Mesendoderm (in vitro differentiated cells): ENCODE results near the gene SMAP1.

Experiments
- DNase-seq: peaks from one replicate; pipeline ENCODE4 v3.0.0; 2013
- H2AK5ac ChIP-seq: 2 replicates; pipeline ENCODE4 v1.6.1; 2013; ENCODE audit warnings: low read length, inconsistent platforms
- H2BK120ac ChIP-seq: 2 replicates; pipeline ENCODE4 v1.6.1; 2013; ENCODE audit warnings: low read depth, mild to moderate bottlenecking, low read length, moderate library complexity, mixed read lengths
- H2BK15ac ChIP-seq: replicated peaks from 2 replicates; pipeline ENCODE4 v1.6.1; 2013; ENCODE audit warnings: low read depth, mild to moderate bottlenecking, moderate library complexity
- H2BK5ac ChIP-seq: 2 replicates; pipeline ENCODE4 v1.6.1; 2013; ENCODE audit warnings: low read length, inconsistent platforms
- H3K18ac ChIP-seq: 2 replicates; pipeline ENCODE4 v1.6.1; 2013; ENCODE audit warnings: mild to moderate bottlenecking, low read length, mixed read lengths
- H3K23ac ChIP-seq: one replicate; pipeline ENCODE4 v1.6.1; 2013; ENCODE audit warnings: low read length
- H3K27ac ChIP-seq: 2 replicates; pipeline ENCODE4 v1.5.1; 2013; ENCODE audit warnings: low read depth, mild to moderate bottlenecking, inconsistent platforms, low read length, moderate library complexity
- H3K27me3 ChIP-seq: 2 replicates; pipeline ENCODE4 v1.6.1; 2013; ENCODE audit warnings: low read length, control low read depth, mild to moderate bottlenecking, inconsistent platforms; ENCODE audit not compliant: insufficient read depth, poor library complexity
- H3K36me3 ChIP-seq: 2 replicates; pipeline ENCODE4 v1.6.1; 2013; ENCODE audit warnings: low read length, inconsistent platforms; ENCODE audit not compliant: control insufficient read depth, insufficient read depth
- H3K4ac ChIP-seq: one replicate; pipeline ENCODE4 v1.6.1; 2013; ENCODE audit warnings: low read depth, mild to moderate bottlenecking, low read length, moderate library complexity
- H3K4me1 ChIP-seq: 2 replicates; pipeline ENCODE4 v1.6.1; 2013; ENCODE audit warnings: low read depth, low read length, inconsistent platforms; ENCODE audit not compliant: control insufficient read depth
- H3K4me2 ChIP-seq: 2 replicates; pipeline ENCODE4 v1.6.1; 2013; ENCODE audit warnings: low read length
- H3K4me3 ChIP-seq: 2 replicates; pipeline ENCODE4 v1.5.1; 2013; ENCODE audit warnings: mild to moderate bottlenecking, low read length
- H3K56ac ChIP-seq: one replicate; pipeline ENCODE4 v1.6.1; 2013; ENCODE audit warnings: low read length
- H3K79me1 ChIP-seq: 2 replicates; pipeline ENCODE4 v1.6.1; 2013; ENCODE audit warnings: low read length, inconsistent platforms
- H3K79me2 ChIP-seq: 2 replicates; pipeline ENCODE4 v1.6.1; 2013; ENCODE audit warnings: mild to moderate bottlenecking, low read length; ENCODE audit not compliant: control insufficient read depth, insufficient read depth
- H3K9ac ChIP-seq: 2 replicates; pipeline ENCODE4 v1.6.1; 2013; ENCODE audit warnings: low read length, inconsistent platforms
- H4K5ac ChIP-seq: one replicate; pipeline ENCODE4 v1.6.1; 2013; ENCODE audit warnings: low read length
- H4K8ac ChIP-seq: one replicate; pipeline ENCODE4 v1.6.1; 2013; ENCODE audit warnings: low read depth, mild to moderate bottlenecking, control low read depth, low read length, moderate library complexity
- WGBS: extraction: QIAGEN DNeasy Blood & Tissue Kit; methylation state at CpG from one replicate; pipeline ENCODE4 v1.1.7; 2013; ENCODE audit warnings: low lambda C conversion rate, missing lambda C conversion rate; ENCODE audit not compliant: insufficient coverage; ENCODE audit errors: extremely low coverage; 5-methylcytosine and 5-hydroxymethylcytosine counted together

The SMAP1 gene

GRCh38 chr6:70700922-70701876 lies 33.5 kb downstream of the SMAP1 start:
- Histone ChIP-seq H3K4ac (no peak overlapping the region), H3K4me2 (no peak overlapping the region), H4K5ac (no peak overlapping the region), H2AK5ac (no peak overlapping the region), H3K27ac (no peak overlapping the region), H3K36me3 (no peaks in the 10 kb centered on the region), H3K79me2 (no peaks in the 10 kb centered on the region), H2BK120ac (no peak overlapping the region), H2BK5ac (no peak overlapping the region), H3K23ac (no peak overlapping the region), H3K4me1 (no peaks in the 10 kb centered on the region), H3K27me3 (no peaks in the 10 kb centered on the region), H4K8ac (no peak overlapping the region), H3K56ac (no peak overlapping the region), H3K79me1 (peaks cover 9% of the 10 kb centered on the region), H3K18ac (no peak overlapping the region), H3K4me3 (no peak overlapping the region), H3K9ac (no peak overlapping the region), H2BK15ac (no peak overlapping the region)
- DNase-seq = no peak
- WGBS = no CpG with 5 or more reads among the region's 10 CpGs

GRCh38 chr6:70705772-70706171 lies 38.1 kb downstream of the SMAP1 start:
- Histone ChIP-seq H2AK5ac (no peak overlapping the region), H3K56ac (no peak overlapping the region), H3K4me2 (no peak overlapping the region), H2BK15ac (no peak overlapping the region), H3K4me3 (no peak overlapping the region), H3K9ac (no peak overlapping the region), H3K18ac (no peak overlapping the region), H4K5ac (no peak overlapping the region), H3K4me1 (no peaks in the 10 kb centered on the region), H3K36me3 (no peaks in the 10 kb centered on the region), H4K8ac (no peak overlapping the region), H3K4ac (no peak overlapping the region), H3K27me3 (no peaks in the 10 kb centered on the region), H3K27ac (no peak overlapping the region), H3K79me2 (no peaks in the 10 kb centered on the region), H3K79me1 (peaks cover 6% of the 10 kb centered on the region), H2BK120ac (no peak overlapping the region), H3K23ac (no peak overlapping the region), H2BK5ac (no peak overlapping the region)
- no peak for DNase-seq
- WGBS = no CpG with 5 or more reads among the region's 2 CpGs

GRCh38 chr6:70706491-70707123 lies 38.9 kb downstream of the SMAP1 start:
- H3K4me2 ChIP-seq = no peak overlapping the region
- H4K8ac ChIP-seq = no peak overlapping the region
- no CpG with 5 or more reads among the region's 3 CpGs for WGBS
- no peak overlapping the region for H2BK15ac ChIP-seq
- no peak for DNase-seq
- no peak overlapping the region for H2BK120ac ChIP-seq
- no peak overlapping the region for H3K27ac ChIP-seq
- H3K4me3 ChIP-seq = no peak overlapping the region
- no peak overlapping the region for H4K5ac ChIP-seq
- no peaks in the 10 kb centered on the region for H3K36me3 ChIP-seq
- no peak overlapping the region for H3K4ac ChIP-seq
- no peak overlapping the region for H2BK5ac ChIP-seq
- no peaks in the 10 kb centered on the region for H3K4me1 ChIP-seq
- H3K79me2 ChIP-seq = no peaks in the 10 kb centered on the region
- H3K56ac ChIP-seq = no peak overlapping the region
- H2AK5ac ChIP-seq = no peak overlapping the region
- H3K9ac ChIP-seq = no peak overlapping the region
- no peak overlapping the region for H3K23ac ChIP-seq
- no peaks in the 10 kb centered on the region for H3K27me3 ChIP-seq
- peaks cover 2% of the 10 kb centered on the region for H3K79me1 ChIP-seq
- no peak overlapping the region for H3K18ac ChIP-seq

GRCh38 chr6:70707893-70708292 lies 40.2 kb downstream of the SMAP1 start:
- no peak overlapping the region for H3K9ac ChIP-seq
- no peaks in the 10 kb centered on the region for H3K36me3 ChIP-seq
- H2BK120ac ChIP-seq = no peak overlapping the region
- no peak overlapping the region for H3K56ac ChIP-seq
- no peak overlapping the region for H2AK5ac ChIP-seq
- H4K5ac ChIP-seq = no peak overlapping the region
- no peak for DNase-seq
- no peaks in the 10 kb centered on the region for H3K27me3 ChIP-seq
- no CpG with 5 or more reads among the region's 2 CpGs for WGBS
- no peak overlapping the region for H3K4ac ChIP-seq
- H3K79me1 ChIP-seq = peaks cover 3% of the 10 kb centered on the region
- no peak overlapping the region for H3K4me2 ChIP-seq
- H3K4me1 ChIP-seq = no peaks in the 10 kb centered on the region
- no peak overlapping the region for H3K23ac ChIP-seq
- H2BK5ac ChIP-seq = no peak overlapping the region
- no peak overlapping the region for H3K18ac ChIP-seq
- H3K27ac ChIP-seq = no peak overlapping the region
- H2BK15ac ChIP-seq = no peak overlapping the region
- H3K79me2 ChIP-seq = no peaks in the 10 kb centered on the region
- H4K8ac ChIP-seq = no peak overlapping the region
- no peak overlapping the region for H3K4me3 ChIP-seq

- H3K56ac ChIP-seq = no peak overlapping the region
- H3K27me3 ChIP-seq = no peaks in the 10 kb centered on the region
- H3K79me1 ChIP-seq = peaks cover 3% of the 10 kb centered on the region
Observed at GRCh38 chr6:70708448-70708847, 40.8 kb downstream of the SMAP1 start.

More at GRCh38 chr6:70708448-70708847, 40.8 kb downstream of the SMAP1 start:
- Histone ChIP-seq H3K4me3 (no peak overlapping the region), H2BK15ac (no peak overlapping the region), H3K18ac (no peak overlapping the region), H4K5ac (no peak overlapping the region), H3K4ac (no peak overlapping the region), H3K4me1 (no peaks in the 10 kb centered on the region), H3K23ac (no peak overlapping the region), H4K8ac (no peak overlapping the region), H2BK120ac (no peak overlapping the region), H2BK5ac (no peak overlapping the region), H3K4me2 (no peak overlapping the region), H3K36me3 (no peaks in the 10 kb centered on the region), H2AK5ac (no peak overlapping the region), H3K27ac (no peak overlapping the region), H3K9ac (no peak overlapping the region), H3K79me2 (no peaks in the 10 kb centered on the region)
- DNase-seq = peak; percentile 34
- WGBS = no CpG with 5 or more reads among the region's 2 CpGs
